LNCaP clone FGC (cell line): ENCODE data around the gene CORO2B.
"Not testable (repeated sequence)": the region's sequence is repeated elsewhere in the genome, so short reads cannot be mapped to it uniquely, and the experiment has no call there.

ENCODE experiments used
- DNase-seq: peaks from one replicate; pipeline ENCODE4 v3.0.0-alpha.2; 2011; ENCODE audit warnings: low read depth
- H3K4me3 ChIP-seq: 2 replicates; pipeline ENCODE4 v1.5.1; 2011; ENCODE audit warnings: mild to moderate bottlenecking, low read depth, low read length, control low read depth
- CTCF ChIP-seq: IDR thresholded peaks from 2 replicates; pipeline ENCODE4 v1.5.1; 2012; ENCODE audit warnings: mild to moderate bottlenecking; ENCODE audit not compliant: control insufficient read depth, insufficient read depth; ENCODE audit errors: extremely low read depth

Gene CORO2B

GRCh38 chr15:68678746-68679145, 100.0 kb downstream of the CORO2B start:
- H3K4me3 ChIP-seq, result no peak overlapping the region
- DNase-seq, result no peak
- no peak for TF ChIP-seq CTCF

DNA sequence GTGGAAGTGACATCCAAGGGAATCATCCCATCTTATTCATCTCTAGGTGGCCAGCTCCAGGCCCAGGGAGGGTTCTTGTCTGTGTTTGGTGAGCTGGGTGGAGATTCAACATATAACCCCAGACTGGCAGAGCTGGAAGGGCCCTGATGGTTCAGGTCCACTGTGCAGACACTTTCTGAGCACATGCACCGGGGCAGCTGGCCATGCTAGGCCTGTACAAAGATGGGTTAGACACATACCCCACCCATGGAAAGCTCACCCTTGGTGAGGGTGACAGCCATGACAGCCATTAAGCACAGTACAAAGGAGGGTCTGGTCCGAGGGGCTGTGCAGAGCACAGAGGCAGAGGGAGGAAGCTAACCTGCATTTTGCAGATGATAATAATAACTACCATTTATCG, 100.4 kb downstream of the CORO2B start:
- DNase-seq, result no peak
- no peak overlapping the region for H3K4me3 ChIP-seq
- TF ChIP-seq CTCF, result no peak

- no peak overlapping the region for H3K4me3 ChIP-seq
Observed at GRCh38 chr15:68679961-68680371, 101.2 kb downstream of the CORO2B start.

GRCh38 chr15:68680756-68681155, 102.0 kb downstream of the CORO2B start:
- not testable (repeated sequence) for H3K4me3 ChIP-seq, DNase-seq

More at GRCh38 chr15:68679961-68680371, 101.2 kb downstream of the CORO2B start:
- no peak for DNase-seq
- no peak for TF ChIP-seq CTCF

DNA sequence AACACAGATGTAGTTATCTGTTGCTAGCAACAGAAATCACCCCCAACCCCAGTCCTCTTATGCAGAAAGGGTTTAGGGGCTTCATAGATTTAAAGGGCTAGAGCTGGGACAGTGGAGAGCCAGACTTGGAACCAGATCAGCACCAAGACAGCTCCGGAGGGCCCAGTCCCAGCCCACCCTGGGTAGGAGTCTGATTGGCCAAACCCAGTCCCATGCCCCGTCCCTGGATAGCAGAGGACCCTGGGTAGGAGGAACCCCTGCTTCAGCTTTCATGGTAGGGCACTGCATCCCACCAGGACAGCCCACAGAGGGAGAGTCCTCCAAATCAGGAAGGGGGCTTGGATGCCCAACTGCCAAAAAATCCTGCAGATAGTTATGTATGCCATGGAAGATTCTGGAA, 103.0 kb downstream of the CORO2B start:
- H3K4me3 ChIP-seq, result no peak overlapping the region
- TF ChIP-seq CTCF, result no peak
- no peak for DNase-seq

GRCh38 chr15:68682330-68682729, 103.5 kb downstream of the CORO2B start:
- no peak for DNase-seq
- no peak overlapping the region for H3K4me3 ChIP-seq
- no peak for TF ChIP-seq CTCF

- DNase-seq, result no peak
- TF ChIP-seq CTCF, result no peak
- no peak overlapping the region for H3K4me3 ChIP-seq
Observed at GRCh38 chr15:68683026-68683425, 104.2 kb downstream of the CORO2B start.
